Tibial artery (tissue), 4 donors: ENCODE data around the gene OR2AE1.
A peak's percentile ranks its signal among the peaks of the same experiment; 100 is the strongest.

Experiments used
- DNase-seq, 2 donors: peaks; one replicate each; pipeline ENCODE4 v3.0.0-alpha.2; 2019
- H3K27ac ChIP-seq, 2 donors: fragments of 200-600 bp; sonication (generic) in 1 of 2; 1 replicate in 1 of 2; 2 replicates in 1 of 2; pipeline ENCODE4 v1.5.1; 2018 to 2019; ENCODE audit warnings: mild to moderate bottlenecking in 1 of 2
- H3K27me3 ChIP-seq, 2 donors: fragments of 200-600 bp; sonication (generic) in 1 of 2; one replicate each; pipeline versions ENCODE4 v1.5.1 to v1.6.0; 2016 to 2019
- H3K36me3 ChIP-seq, 3 donors: fragments of 200-600 bp; sonication (generic) in 2 of 3; one replicate each; pipeline ENCODE4 v1.5.1; 2016 to 2019; ENCODE audit warnings: mild to moderate bottlenecking in 2 of 3
- H3K4me1 ChIP-seq, 4 donors: fragments of 200-600 bp; sonication (generic) in 2 of 4; 1 replicate in 3 of 4; 2 replicates in 1 of 4; pipeline ENCODE4 v1.5.1; 2016 to 2019
- H3K4me3 ChIP-seq, 2 donors: fragments of 200-600 bp; sonication (generic) in 1 of 2; 1 replicate in 1 of 2; 2 replicates in 1 of 2; pipeline ENCODE4 v1.5.1; 2018 to 2019; ENCODE audit warnings: mild to moderate bottlenecking in 2 of 2
- H3K9me3 ChIP-seq, 3 donors: fragments of 200-600 bp; sonication (generic) in 1 of 3; one replicate each; pipeline ENCODE4 v1.5.1; 2016 to 2019
- CTCF ChIP-seq, 2 experiments: fragments of 200-600 bp in 1 of 2; fragments of 450-650 bp in 1 of 2; IDR thresholded peaks; one replicate each; pipeline ENCODE4 v1.5.1; 2017 to 2019; ENCODE audit warnings: antibody characterized with exemption in 2 of 2, mild to moderate bottlenecking in 1 of 2, moderate library complexity in 1 of 2
- intact Hi-C: fragments of 100-400 bp; cut with DNase I; formaldehyde crosslinking; loops from one replicate; pipeline ENCODE4 v1.15.0; 2023; ENCODE audit warnings: low total_unique reads

The OR2AE1 gene

DNA sequence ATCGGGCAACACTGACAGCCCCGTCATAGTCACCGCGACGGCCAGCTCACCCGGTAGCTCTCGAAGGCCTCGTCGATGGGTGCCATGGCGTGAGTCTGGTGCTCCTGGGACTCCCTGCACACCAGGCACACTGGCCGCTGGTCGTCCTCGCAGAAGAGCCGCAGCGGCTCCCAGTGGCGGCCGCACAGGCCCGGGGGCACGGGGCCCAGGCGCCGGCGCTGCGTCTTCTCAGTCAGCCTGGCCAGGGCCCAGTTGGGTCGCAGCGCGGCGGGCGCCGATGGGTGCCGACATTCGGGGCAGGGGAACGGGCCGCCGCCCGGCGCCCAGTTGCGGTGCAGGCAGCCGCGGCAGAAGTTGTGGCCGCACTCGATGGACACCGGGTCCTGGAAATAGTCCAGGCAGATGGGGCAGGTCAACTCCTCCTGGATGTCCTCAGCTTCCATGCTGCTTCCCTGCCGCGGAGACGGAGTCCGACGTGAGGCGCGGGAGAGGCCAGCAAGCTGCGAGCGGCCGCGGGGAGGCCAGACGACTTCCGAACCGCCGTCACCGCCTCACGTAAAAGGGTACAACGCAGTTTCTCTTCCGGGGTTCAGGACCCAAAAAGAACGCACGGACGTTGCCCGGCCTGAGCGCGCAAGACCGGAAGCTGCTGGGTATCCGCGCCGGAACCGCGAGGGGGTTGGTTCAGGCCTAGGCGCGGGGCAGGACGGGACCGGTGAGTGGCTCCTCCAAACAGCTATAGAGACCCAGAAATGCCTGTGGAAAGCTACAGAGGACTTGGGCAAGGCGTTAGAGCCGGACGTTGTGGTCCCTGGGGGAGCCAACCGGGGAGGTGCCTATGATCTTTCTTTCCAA is 42.4 kb upstream of the OR2AE1 start, which contains the start of gene TRIM4:
TRIM4 (minus strand) TSS at position 572 of the 855 bp plus-strand sequence; CDS start at position 443, 129 bp downstream.
- Histone ChIP-seq H3K36me3 (peaks cover 0 to 15% (median 7%) of the 10 kb centered on the region in 3 donors), H3K9me3 (no peaks in the 10 kb centered on the region), H3K27me3 (no peaks in the 10 kb centered on the region), H3K27ac (peak within 1 kb of the TSS; percentile 88 to 91), H3K4me1 (peaks cover 0 to 47% (median 35%) of the 10 kb centered on the region in 4 donors), H3K4me3 (peak within 1 kb of the TSS; percentile 74 to 78)
- intact Hi-C loops: loop anchor here (10.0 kb wide), 2 partner anchors 76 to 226 kb away; partner anchors contain the start of gene LAMTOR4
- peak in 1 of 2 experiments; percentile 19 for TF ChIP-seq CTCF (IDR thresholded peaks at IDR 0.05)
- DNase-seq: peak; percentile 90 to 96

- no peaks in the 10 kb centered on the region for H3K27me3 ChIP-seq
- H3K36me3 ChIP-seq: peaks cover 34 to 44% (median 35%) of the 10 kb centered on the region in 3 donors
- DNase-seq: no peak
- no peak overlapping the region for H3K27ac ChIP-seq
- TF ChIP-seq CTCF (IDR thresholded peaks at IDR 0.05): no peak
- H3K9me3 ChIP-seq: no peaks in the 10 kb centered on the region
- intact Hi-C loops: loop anchor here (10.0 kb wide), 2 partner anchors 84 to 234 kb away; partner anchors contain the start of gene LAMTOR4
- H3K4me1 ChIP-seq: peaks cover 0 to 16% (median 9%) of the 10 kb centered on the region in 4 donors
- no peak overlapping the region for H3K4me3 ChIP-seq
These were observed 34.1 kb upstream of the OR2AE1 start for GRCh38 chr7:99910976-99911375.

- no peak overlapping the region for H3K4me3 ChIP-seq
- no peak for DNase-seq
- H3K4me1 ChIP-seq: no peaks in the 10 kb centered on the region
- H3K36me3 ChIP-seq: peaks cover 68 to 84% (median 68%) of the 10 kb centered on the region in 3 donors
- intact Hi-C loops: no loop called here
- no peak overlapping the region for H3K27ac ChIP-seq
- TF ChIP-seq CTCF (IDR thresholded peaks at IDR 0.05): no peak
- H3K27me3 ChIP-seq: no peaks in the 10 kb centered on the region
- no peaks in the 10 kb centered on the region for H3K9me3 ChIP-seq
These were observed 24.7 kb upstream of the OR2AE1 start for GRCh38 chr7:99901581-99901980.

DNA sequence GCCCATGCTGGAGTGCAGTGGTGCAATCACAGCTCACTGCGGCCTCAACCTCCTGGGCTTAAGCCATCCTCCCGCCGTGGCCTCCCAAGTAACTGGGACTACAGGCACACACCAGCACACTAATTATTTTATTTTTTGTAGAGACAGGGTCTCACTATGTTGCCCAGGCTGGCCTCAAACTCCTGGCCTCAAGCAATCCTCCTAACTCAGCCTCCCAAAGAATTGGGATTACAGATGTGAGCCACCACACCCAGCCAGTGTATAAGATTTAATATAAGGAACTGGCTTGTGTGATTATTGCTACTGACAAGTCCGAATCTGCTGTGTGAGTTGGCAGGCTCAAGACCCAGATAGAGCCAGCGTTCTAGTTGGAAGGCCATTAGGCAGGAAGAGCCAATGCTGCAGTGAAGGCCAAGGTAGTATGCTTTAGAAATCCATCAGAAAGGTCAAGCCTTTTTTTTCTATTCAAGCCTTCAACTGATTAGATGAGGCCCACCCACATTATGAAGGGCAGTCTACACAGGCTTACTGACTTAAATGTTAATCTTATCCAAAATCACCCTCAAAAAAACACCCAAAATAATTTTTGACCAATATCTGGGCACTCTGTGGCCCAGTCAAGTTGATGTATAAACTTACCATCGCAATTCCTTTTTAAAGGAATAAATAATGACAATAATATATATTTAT is 23.1 kb upstream of the OR2AE1 start:
- no peaks in the 10 kb centered on the region for H3K27me3 ChIP-seq
- no peak for DNase-seq
- H3K27ac ChIP-seq: no peak overlapping the region
- H3K36me3 ChIP-seq: peaks cover 51 to 68% (median 53%) of the 10 kb centered on the region in 3 donors
- H3K4me1 ChIP-seq: no peaks in the 10 kb centered on the region
- no peak for TF ChIP-seq CTCF (IDR thresholded peaks at IDR 0.05)
- no peak overlapping the region for H3K4me3 ChIP-seq
- no peaks in the 10 kb centered on the region for H3K9me3 ChIP-seq
- intact Hi-C loops: no loop called here

- Histone ChIP-seq H3K36me3 (peaks cover 43 to 57% (median 46%) of the 10 kb centered on the region in 3 donors), H3K27ac (no peak overlapping the region), H3K4me3 (no peak overlapping the region), H3K4me1 (no peaks in the 10 kb centered on the region), H3K9me3 (no peaks in the 10 kb centered on the region), H3K27me3 (no peaks in the 10 kb centered on the region)
- DNase-seq: no peak
- TF ChIP-seq CTCF (IDR thresholded peaks at IDR 0.05): no peak
- intact Hi-C loops: no loop called here
These were observed 22.0 kb upstream of the OR2AE1 start for GRCh38 chr7:99898836-99899235.
